HepG2 (cell line): Measurements from ENCODE around the gene TMEM231. TPM values are rescaled to one million over a fixed set of nuclear protein-coding genes. Genes with fewer than 3 reads are reported as not detected.
A peak's percentile ranks its signal among the peaks of the same experiment; 100 is the strongest.

ENCODE experiments used
- ATAC-seq: fragments of 200-7000 bp; cut with Tn5 transposase; 3 replicates; pipeline ENCODE4 v1.9.1; 2020; ENCODE audit warnings: mild to moderate bottlenecking, moderate library complexity
- BruUV-seq: library from RNA; stranded (reverse); fragments of 400-500 nt; replicated peaks from 2 replicates; lab custom pipeline; 2021; lab: Mats Ljungman, UMichigan
- CTCF ChIA-PET: fragments of 300-600 bp; formaldehyde crosslinking; extraction: SDS; loops from one replicate; lab custom pipeline; 2021; ENCODE audit warnings: low total read pairs, inconsistent platforms, low intra/inter-chr PET ratio; lab: Yijun Ruan, JAX
- POLR2A ChIA-PET: fragments of 350-600 bp; sonication (Branson Sonifier 250); formaldehyde crosslinking; loops from one replicate; lab custom pipeline; 2020; ENCODE audit warnings: antibody characterized with exemption, inconsistent platforms; lab: Yijun Ruan, JAX
- DNase-seq: peaks from one replicate; pipeline ENCODE4 v3.0.0-alpha.2; 2015; ENCODE audit warnings: low spot score
- FAIRE-seq: peaks from 3 replicates; lab custom pipeline; 2011; peaks lifted over from hg19 to GRCh38; lab: Jason Lieb, UNC
- H2AFZ ChIP-seq: one replicate; pipeline ENCODE4 v1.6.1; 2011; ENCODE audit warnings: low read length, inconsistent platforms
- H3K27ac ChIP-seq: fragments of 300-600 bp; 3 replicates; pipeline ENCODE4 v1.8.0; 2011; ENCODE audit warnings: mixed run types, mild to moderate bottlenecking, mixed read lengths, low read length, inconsistent platforms; ENCODE audit not compliant: insufficient read depth; ENCODE audit errors: extremely low read length
- H3K27me3 ChIP-seq, 2 experiments: fragments of 200-600 bp in 1 of 2; 2 replicates in 1 of 2; 3 replicates in 1 of 2; pipeline versions ENCODE4 v1.6.0 to v1.8.0; 2011; ENCODE audit warnings: low read length in 2 of 2, mild to moderate bottlenecking in 2 of 2, moderate library complexity in 2 of 2, inconsistent platforms in 1 of 2; ENCODE audit not compliant: insufficient read depth in 2 of 2, control insufficient read depth in 1 of 2
- H3K36me3 ChIP-seq, 2 experiments: fragments of 200-600 bp in 1 of 2; replicated peaks in 1 of 2; 2 replicates in 1 of 2; 3 replicates in 1 of 2; pipeline versions ENCODE4 v1.5.1 to v1.8.0; 2011; ENCODE audit warnings: low read length in 2 of 2, inconsistent platforms in 1 of 2; ENCODE audit not compliant: insufficient read depth in 2 of 2, control insufficient read depth in 1 of 2
- H3K4me1 ChIP-seq: 2 replicates; pipeline ENCODE4 v1.5.1; 2012; ENCODE audit warnings: low read length, inconsistent platforms; ENCODE audit not compliant: insufficient read depth
- H3K4me2 ChIP-seq: 2 replicates; pipeline ENCODE4 v1.6.0; 2011; ENCODE audit warnings: low read depth, low read length, inconsistent platforms
- H3K4me3 ChIP-seq, 3 experiments: fragments of 200-600 bp in 1 of 3; sonication (generic), shearing (Covaris generic) in 1 of 3; replicated peaks in 1 of 3; 2 replicates each; pipeline ENCODE4 v1.5.1; 2011 to 2016; ENCODE audit warnings: low read length in 3 of 3, inconsistent platforms in 2 of 3, low read depth in 2 of 3, mild to moderate bottlenecking in 2 of 3, control low read depth in 1 of 3, mixed read lengths in 1 of 3; ENCODE audit not compliant: insufficient read depth in 1 of 3
- H3K79me2 ChIP-seq: one replicate; pipeline ENCODE4 v1.6.1; 2011; ENCODE audit warnings: low read length, inconsistent platforms; ENCODE audit not compliant: insufficient read depth
- H3K9ac ChIP-seq: 2 replicates; pipeline ENCODE4 v1.6.0; 2011; ENCODE audit warnings: mild to moderate bottlenecking, low read depth, low read length, inconsistent platforms; ENCODE audit not compliant: insufficient read depth
- H3K9me3 ChIP-seq: 2 replicates; pipeline ENCODE4 v1.5.1; 2012; ENCODE audit warnings: mild to moderate bottlenecking, low read length
- H4K20me1 ChIP-seq: 2 replicates; pipeline ENCODE4 v1.6.0; 2011; ENCODE audit warnings: inconsistent platforms, mild to moderate bottlenecking, low read length, moderate library complexity; ENCODE audit not compliant: insufficient read depth
- AKNA ChIP-seq: sonication (generic); formaldehyde crosslinking; IDR thresholded peaks from 2 replicates; pipeline ENCODE4 v1.4.0; 2020; ENCODE audit warnings: missing genetic modification reagents, borderline replicate concordance
- ASH2L ChIP-seq: fragments of 300-600, 200-600 bp; sonication (generic); IDR thresholded peaks from 2 replicates; pipeline ENCODE4 v1.7.0; 2017; ENCODE audit warnings: low read depth, mild to moderate bottlenecking, moderate library complexity, mixed read lengths, low read length; ENCODE audit not compliant: insufficient read length
- GATAD2A ChIP-seq: IDR thresholded peaks from 2 replicates; pipeline ENCODE4 v1.6.1; 2016
- HOXA3 ChIP-seq: sonication (generic); formaldehyde crosslinking; IDR thresholded peaks from 2 replicates; pipeline ENCODE4 v1.5.0; 2020; ENCODE audit warnings: missing genetic modification reagents
- KLF6 ChIP-seq: IDR thresholded peaks from 2 replicates; pipeline ENCODE4 v1.8.0; 2016; ENCODE audit warnings: missing biosample characterization, missing genetic modification reagents
- MNT ChIP-seq: fragments of 450-650 bp; IDR thresholded peaks from 2 replicates; pipeline ENCODE4 v1.6.1; 2016
- SIX4 ChIP-seq: sonication (generic); formaldehyde crosslinking; IDR thresholded peaks from 2 replicates; pipeline ENCODE4 v1.4.0; 2020; ENCODE audit warnings: missing genetic modification reagents
- SOX5 ChIP-seq: IDR thresholded peaks from 2 replicates; pipeline ENCODE4 v1.6.1; 2016; ENCODE audit warnings: borderline replicate concordance
- SRF ChIP-seq: IDR thresholded peaks from 2 replicates; pipeline ENCODE4 v1.6.1; 2011; ENCODE audit warnings: mild to moderate bottlenecking, low read depth, low read length, moderate library complexity
- ZBTB20 ChIP-seq: sonication (generic); formaldehyde crosslinking; IDR thresholded peaks from 2 replicates; pipeline ENCODE4 v1.8.1; 2023; ENCODE audit warnings: missing genetic modification reagents, low read depth, mild to moderate bottlenecking, borderline replicate concordance
- ZGPAT ChIP-seq: IDR thresholded peaks from 2 replicates; pipeline ENCODE4 v1.6.1; 2016; ENCODE audit warnings: mild to moderate bottlenecking
- ZNF20 ChIP-seq: sonication (generic); formaldehyde crosslinking; IDR thresholded peaks from 2 replicates; pipeline ENCODE4 v1.4.0; 2020; ENCODE audit warnings: mild to moderate bottlenecking, moderate library complexity, missing genetic modification reagents
- ZNF615 ChIP-seq: sonication (generic); formaldehyde crosslinking; IDR thresholded peaks from 2 replicates; pipeline ENCODE4 v1.5.0; 2020; ENCODE audit warnings: mild to moderate bottlenecking, missing genetic modification reagents, borderline replicate concordance
- WGBS: methylation state at CpG from one replicate; pipeline ENCODE4 v1.1.6; 2017; ENCODE audit warnings: low lambda C conversion rate; 5-methylcytosine and 5-hydroxymethylcytosine counted together
- in situ Hi-C: cut with HindIII; loops from 2 replicates; pipeline ENCODE4 v1.10.0; 2017; ENCODE audit warnings: low pct_unique_long_range_greater_than_20kb; ENCODE audit not compliant: extremely low pct_ligation_motif_present
- intact Hi-C: fragments of 100-400 bp; cut with micrococcal nuclease; formaldehyde crosslinking; loops from one replicate; pipeline ENCODE4 v1.10.0; 2022; ENCODE audit not compliant: unreplicated experiment
- polyA plus RNA-seq, 8 experiments: library from polyadenylated mRNA; depleted of rRNA in 3 of 8; stranded (reverse) in 7 of 8; unstranded in 1 of 8; fragments of >200 nt; fragmentation: Illumina TruSeq in 4 of 8; extraction: Trizol in 4 of 8; gene quantifications; 2 replicates each; pipeline versions ENCODE4 v1.2.1 to v1.2.3, GENCODE V29; 2011 to 2016; ENCODE audit warnings: low read depth in 4 of 8, missing spikeins in 1 of 8, mixed read lengths in 1 of 8; ENCODE audit not compliant: insufficient read depth in 1 of 8
- total RNA-seq, 5 experiments: library from RNA; depleted of rRNA; stranded (reverse); fragments of >200 nt; fragmentation: Illumina TruSeq; extraction: Trizol; gene quantifications; 2 replicates each; pipeline ENCODE4 v1.2.3, GENCODE V29; 2016; ENCODE audit warnings: low read depth in 1 of 5

TMEM231 gene
- total and polyA plus RNA-seq, 2 of the 13 experiments (the other 11 are each of a cell fraction or from before 2014, with no cell fraction given) = 3.5 to 7.4 TPM

- TF ChIP-seq ZGPAT (CRISPR knock-in tag) (peak; percentile 45; the same call in 1 of the 2 replicates), KLF6 (CRISPR knock-in tag) (no peak), HOXA3 (CRISPR knock-in tag) (no peak), SIX4 (no peak), SOX5 (peak; percentile 65; the same call in 1 of the 2 replicates)
Observed at GRCh38 chr16:75527825-75528299, 28.2 kb downstream of the TMEM231 start (continued).

GRCh38 chr16:75526032-75526790 lies 29.8 kb downstream of the TMEM231 start:
- ATAC-seq (no peak), FAIRE-seq (no peak), DNase-seq (no peak)
- Histone ChIP-seq H3K9me3 (no peaks in the 10 kb centered on the region), H3K36me3 (no peaks in the 10 kb centered on the region), H3K4me2 (no peak overlapping the region), H3K4me3 (no peak overlapping the region), H3K79me2 (no peaks in the 10 kb centered on the region), H4K20me1 (no peaks in the 10 kb centered on the region), H3K9ac (no peak overlapping the region)
- WGBS = 52% methylated on average over 5 of the region's 5 CpGs
- intact Hi-C loops = no loop called here
- no peak for TF ChIP-seq ZNF615 (CRISPR knock-in tag)
- peak; percentile 44 for TF ChIP-seq ASH2L
- no peak for TF ChIP-seq ZNF20 (CRISPR knock-in tag)
- no peak for TF ChIP-seq ZBTB20 (CRISPR knock-in tag)
- no peak for TF ChIP-seq AKNA (CRISPR knock-in tag)
- TF ChIP-seq MNT = peak; percentile 80
- TF ChIP-seq GATAD2A (CRISPR knock-in tag) = no peak
- TF ChIP-seq SRF = peak; percentile 76; the same call in 1 of the 2 replicates
- TF ChIP-seq, all 625 proteins: peak for 3
- in situ Hi-C loops = no loop called here
- no peak overlapping the region for H2AFZ ChIP-seq
- H3K27me3 ChIP-seq = no peaks in the 10 kb centered on the region
- POLR2A ChIA-PET = no interaction called here
- H3K4me1 ChIP-seq = peaks cover 18% of the 10 kb centered on the region
- no TSS peak for BruUV-seq
- CTCF ChIA-PET = no interaction called here
- no peak overlapping the region for H3K27ac ChIP-seq
